H1 (cell line): ENCODE data around the gene SAFB2.

Experiments used
- EGR1 ChIP-seq: IDR thresholded peaks from 2 replicates; pipeline ENCODE4 v1.6.1; 2011; ENCODE audit warnings: low read depth, low read length, borderline replicate concordance
- JUND ChIP-seq: IDR thresholded peaks from 2 replicates; pipeline ENCODE4 v1.6.1; 2011; ENCODE audit warnings: mild to moderate bottlenecking, improper control_type of control experiment, low read length
- POLR2AphosphoS5 ChIP-seq: IDR thresholded peaks from 2 replicates; pipeline ENCODE4 v1.6.1; 2011; ENCODE audit warnings: low read depth, low read length

- no peak for TF ChIP-seq POLR2AphosphoS5
- TF ChIP-seq EGR1, result no peak
- no peak for TF ChIP-seq JUND
Observed at GRCh38 chr19:5637971-5638370, 15.4 kb upstream of the SAFB2 start.
